Activated CD8-positive, alpha-beta memory T cell treated with anti-CD3 and anti-CD28 coated beads for 24 hours (primary cell): ENCODE results near the gene NOL9.
"Not testable (repeated sequence)": the region's sequence is repeated elsewhere in the genome, so short reads cannot be mapped to it uniquely, and the experiment has no call there.

Experiments
- DNase-seq: peaks from one replicate; pipeline ENCODE4 v3.0.0-alpha.2; 2020

Gene NOL9

DNA sequence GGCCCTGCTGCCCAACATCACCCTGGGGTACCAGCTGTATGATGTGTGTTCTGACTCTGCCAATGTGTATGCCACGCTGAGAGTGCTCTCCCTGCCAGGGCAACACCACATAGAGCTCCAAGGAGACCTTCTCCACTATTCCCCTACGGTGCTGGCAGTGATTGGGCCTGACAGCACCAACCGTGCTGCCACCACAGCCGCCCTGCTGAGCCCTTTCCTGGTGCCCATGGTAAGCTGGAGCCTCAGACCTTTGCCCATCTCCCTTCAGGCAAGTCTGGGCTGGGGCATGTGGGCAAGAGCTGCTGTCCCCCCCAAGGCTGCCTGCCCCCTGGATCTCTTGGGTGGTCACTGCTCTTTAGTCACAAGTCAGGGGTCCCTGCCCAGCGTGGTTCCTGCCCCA, 16.7 kb upstream of the NOL9 start:
- DNase-seq = no peak

DNA sequence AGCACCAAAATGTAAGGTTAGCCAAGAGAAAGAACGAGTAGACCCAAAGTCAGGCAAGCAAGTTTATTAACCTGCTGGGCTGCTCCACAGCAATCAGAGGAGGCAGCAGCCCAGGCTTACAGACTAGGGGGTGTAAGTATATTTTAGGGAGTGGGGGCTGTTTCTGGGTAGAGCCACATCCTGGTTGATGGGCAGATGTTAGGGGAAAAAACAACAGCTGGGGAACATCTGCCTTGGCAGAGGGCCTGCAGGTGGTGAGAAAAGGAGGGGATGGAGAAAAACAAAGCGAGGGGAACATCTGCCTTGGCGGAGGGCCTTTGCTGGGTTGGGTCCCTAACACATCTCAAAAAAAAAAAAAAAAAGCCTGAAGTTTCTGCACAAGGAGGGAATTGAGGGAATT, 15.8 kb upstream of the NOL9 start:
- no peak for DNase-seq

DNA sequence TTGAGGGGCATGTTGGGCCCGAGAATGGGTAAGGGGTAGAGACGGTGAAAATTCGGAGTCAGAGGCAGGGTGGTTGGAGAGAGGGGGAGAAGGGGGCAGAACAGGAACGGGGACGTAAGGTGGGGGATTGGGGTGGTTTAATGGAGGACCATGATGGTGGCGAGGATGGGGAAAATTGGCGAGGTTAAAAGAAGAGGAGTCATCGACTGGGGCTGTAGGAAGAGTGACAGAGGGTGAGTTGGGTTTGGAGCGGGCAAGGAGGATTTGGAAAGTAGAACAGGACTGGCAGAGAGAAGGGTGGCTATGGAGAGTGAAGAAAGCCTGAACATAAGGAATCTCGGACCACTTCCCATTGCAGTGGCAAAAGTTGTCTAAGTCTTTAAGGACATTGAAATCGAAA, 14.7 kb upstream of the NOL9 start:
- DNase-seq = no peak

DNA sequence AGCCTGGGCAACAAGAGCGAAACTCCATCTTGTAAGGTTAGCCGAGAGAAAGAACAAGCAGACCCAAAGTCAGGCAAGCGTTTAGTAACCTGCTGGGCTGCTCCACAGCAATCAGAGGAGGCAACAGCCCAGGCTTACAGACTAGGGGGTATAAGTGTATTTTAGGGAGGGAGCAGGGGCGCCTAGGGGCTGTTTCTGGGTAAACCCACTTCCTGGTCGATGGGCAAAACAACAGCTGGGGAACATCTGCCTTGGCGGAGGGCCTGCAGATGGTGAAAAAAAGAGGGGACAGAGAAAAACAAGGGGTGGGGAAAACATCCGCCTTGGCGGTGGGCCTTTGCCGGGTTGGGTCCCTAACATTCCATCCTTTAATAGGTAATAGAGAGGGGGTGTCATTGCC, 6.0 kb upstream of the NOL9 start:
- DNase-seq = no peak

DNA sequence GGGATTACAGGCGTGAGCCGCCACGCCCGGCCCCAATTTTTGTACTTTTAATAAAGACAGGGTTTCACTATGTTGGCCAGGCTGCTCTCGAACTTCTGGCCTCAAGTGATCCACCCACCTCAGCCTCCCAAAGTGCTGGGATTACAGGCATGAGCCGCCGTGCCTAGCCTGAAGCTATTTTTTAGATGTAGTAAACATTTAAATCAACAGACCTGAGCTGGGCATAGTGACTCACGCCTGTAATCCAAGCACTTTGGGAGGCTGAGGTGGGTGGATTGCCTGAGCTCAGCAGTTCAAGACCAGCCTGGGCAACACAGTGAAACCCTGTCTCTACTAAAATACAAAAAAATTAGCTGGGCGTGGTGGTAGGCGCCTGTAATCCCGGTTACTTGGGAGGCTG, 4.8 kb upstream of the NOL9 start:
- DNase-seq = not testable (repeated sequence)

DNA sequence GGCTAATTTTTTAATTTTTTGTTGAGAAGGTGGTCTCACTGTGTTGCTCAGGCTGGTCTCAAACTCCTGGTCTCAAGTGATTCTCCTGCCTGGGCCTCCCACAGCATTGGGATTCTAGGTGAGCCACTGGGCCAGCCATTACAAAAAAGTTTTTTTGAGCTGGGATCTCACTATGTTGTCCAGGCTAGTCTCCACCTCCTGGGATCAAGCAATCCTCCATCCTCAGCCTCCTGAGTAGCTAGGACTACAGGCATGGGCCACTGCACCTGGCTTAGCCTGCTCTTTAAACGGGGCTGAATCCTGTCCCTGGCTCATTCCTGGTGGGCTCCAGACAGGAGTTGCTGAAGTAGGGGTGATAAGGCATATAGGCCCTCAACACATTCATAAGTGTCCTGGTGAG, 3.3 kb upstream of the NOL9 start:
- DNase-seq = no peak

DNA sequence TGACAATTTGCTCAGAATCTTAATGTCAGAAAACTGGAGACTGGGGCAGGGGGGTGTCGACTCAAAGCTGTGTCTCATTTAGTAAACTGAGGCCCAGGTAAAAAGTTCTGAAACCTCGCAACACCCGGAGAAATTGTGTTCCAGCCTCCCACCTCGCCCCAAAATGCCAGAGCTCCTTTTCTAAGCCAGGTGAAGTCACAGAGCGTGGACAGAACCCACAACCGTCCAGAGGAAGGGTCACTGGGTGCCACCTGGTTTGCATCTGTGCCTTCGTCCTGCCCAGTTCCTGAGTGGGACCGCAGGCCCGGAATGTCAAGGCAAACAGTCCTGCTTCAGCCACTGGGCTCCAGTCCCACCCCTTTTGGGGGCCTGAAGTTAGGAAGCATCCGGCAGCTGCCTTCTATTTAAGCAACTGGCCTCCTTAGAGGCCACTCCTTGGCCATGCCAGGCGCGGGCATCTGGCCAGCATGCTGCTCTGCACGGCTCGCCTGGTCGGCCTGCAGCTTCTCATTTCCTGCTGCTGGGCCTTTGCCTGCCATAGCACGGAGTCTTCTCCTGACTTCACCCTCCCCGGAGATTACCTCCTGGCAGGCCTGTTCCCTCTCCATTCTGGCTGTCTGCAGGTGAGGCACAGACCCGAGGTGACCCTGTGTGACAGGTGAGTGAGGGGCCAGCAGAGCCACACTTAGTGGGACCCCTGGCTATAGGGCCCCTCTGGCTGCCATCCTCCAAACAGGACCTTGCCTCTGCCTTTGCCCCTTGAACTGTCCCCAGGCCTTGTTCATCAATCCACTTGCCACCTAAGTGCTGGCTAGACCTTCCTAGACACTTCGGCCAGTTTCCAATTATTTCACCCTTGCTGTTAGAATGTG, 830 bp upstream of the NOL9 start, which contains the start of gene TAS1R1:
Gene TAS1R1, plus strand, starts transcription at position 401 of the 872 bp plus-strand sequence. Its CDS starts 67 bp downstream, at position 468.
- DNase-seq = no peak

DNA sequence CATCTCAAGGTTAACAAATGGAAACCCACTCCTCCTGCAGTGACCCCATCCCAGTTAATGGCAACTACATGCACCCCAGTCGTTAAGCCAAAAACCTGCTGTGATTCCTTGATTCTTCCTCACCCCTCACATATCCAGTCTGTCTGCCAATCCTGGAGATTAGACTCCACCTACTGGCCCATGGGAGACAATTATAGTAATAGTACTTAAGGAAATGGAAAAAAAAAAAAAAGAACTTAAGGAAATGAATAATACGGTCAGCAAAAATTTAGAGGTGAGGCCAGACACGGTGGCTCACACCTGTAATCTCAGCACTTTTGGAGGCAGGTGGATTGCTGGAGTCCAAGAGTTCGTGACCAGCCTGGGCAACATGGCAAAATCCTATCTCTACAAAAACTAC, 7.0 kb downstream of the NOL9 start:
- no peak for DNase-seq

DNA sequence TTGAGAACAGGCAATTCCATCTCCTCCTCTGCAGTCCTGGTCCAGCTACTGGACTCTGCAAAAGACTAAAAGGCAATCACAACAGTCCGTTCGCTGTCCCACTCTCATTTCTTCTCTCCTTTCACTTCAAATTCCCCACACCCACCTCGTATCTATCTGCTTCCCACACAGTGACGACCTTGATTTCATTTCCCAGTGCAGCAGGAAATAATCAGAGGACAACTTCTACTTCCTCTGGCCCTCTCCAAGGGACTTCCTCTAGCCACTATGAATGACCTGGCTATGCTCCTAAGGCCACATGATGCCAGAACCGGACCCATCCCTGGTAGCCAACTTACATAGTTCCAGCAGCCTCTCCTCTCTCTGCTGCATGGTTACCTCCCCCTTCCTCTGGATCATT, 8.0 kb downstream of the NOL9 start:
- DNase-seq = no peak

DNA sequence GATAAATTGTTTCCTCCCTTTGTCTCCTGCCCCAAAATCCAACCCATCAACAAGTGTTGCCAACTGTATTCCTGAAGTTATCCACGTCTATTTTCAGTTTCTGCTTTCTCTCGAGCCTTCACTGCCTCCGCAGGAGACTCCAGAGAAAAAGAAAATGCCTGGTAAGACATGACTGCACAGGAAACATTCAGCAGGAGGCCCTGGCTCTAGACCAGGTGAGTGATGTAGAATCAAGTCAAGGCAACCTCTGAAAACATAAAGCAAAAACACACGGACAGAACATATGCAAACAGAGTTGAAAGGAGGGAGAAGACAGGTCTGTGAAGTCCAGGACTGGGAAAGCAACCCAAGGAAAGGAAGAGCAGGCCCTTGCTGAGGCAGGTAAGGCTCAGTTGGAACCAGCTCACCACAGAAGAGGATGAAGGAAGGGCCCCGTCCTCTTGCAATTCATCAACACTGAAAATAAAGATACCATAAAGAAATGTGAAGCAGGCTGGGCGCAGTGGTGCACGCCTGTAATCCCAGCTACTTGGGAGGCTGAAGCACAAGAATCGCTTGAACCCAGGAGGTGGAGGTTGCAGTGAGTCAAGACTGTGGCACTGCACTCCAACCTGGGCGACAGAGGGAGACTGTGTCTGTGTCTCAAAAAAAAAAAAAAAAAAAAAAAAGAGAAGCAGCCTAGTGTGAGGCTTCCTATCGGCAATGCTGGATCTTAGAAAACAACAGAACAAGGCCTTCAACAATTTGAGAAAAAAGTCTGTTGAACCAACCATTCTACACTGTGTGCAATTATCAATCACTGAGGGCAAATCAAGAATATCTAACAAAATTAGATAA, 8.8 kb downstream of the NOL9 start:
- DNase-seq = no peak

DNA sequence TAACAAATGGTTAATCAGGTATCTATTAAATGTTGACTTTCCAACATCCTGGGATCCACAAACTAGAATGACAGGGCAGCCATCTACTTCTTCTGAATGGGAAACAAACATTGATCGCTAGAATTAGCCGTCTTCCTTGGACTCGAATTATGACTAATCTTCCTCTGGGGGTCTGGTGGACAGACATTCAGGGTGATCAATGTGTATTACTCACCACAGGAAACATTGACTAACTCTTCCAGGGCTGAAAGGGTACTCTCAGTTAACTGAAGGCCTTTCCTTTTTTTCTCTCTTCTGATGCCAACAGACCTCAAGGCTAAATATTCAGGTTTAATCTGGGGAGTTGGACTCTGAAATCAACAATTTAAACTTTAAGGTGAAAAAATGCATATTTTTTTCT, 9.5 kb downstream of the NOL9 start:
- DNase-seq = no peak

DNA sequence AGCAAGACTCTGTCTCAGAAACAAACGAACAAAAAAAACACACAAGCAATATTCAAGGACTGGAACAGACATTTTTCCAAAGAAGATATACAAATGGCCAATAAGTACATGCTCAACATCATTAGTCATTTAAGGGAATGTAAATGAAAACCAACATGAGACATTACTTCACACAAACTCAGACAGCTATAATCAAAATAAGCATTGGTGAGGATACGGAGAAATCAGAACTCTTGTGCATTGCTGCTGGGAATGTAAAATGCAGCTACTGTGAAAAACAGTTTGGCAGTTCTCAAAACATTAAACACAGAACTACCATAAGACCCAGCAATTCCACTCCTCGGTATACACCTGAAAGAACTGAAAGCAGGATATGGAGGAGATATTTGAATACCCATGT, 15.4 kb downstream of the NOL9 start:
- DNase-seq = no peak

DNA sequence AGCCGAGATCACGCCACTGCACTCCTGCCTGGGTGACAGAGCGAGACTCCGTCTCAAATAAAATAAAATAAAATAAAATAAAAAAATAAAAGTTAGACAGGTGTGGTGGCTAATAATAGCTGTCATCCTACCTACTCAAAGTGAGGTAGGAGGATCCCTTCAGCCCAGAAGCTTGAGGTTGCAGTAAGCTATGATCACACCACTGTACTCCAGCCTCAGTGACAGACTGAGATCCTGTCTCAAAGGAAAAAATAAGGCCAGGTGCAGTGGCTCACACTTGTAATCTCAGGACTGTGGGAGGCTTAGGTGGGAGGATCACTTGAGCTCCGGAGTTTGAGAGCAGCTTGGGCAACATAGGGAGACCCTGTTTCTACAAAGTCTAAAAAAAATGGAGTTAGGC, 18.0 kb downstream of the NOL9 start:
- no peak for DNase-seq

DNA sequence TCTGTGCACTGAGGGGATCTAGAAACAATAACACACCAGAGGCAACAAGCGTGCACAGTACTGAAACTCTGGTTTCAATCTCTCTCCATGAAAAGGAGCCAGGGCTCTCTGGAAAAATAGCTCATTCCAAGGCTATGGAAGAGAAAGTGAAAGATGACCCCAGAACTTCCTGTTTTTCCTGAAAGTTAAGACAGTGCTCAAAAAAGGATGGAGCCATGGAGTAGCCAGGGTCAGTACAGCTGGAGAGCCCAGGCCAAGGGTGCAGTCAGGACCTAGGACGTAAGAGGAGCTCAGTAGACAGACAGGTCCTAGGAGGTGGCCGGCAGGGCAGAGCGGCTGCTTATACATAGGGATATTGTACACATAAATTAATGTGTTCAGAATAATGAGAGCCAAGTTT, 19.1 kb downstream of the NOL9 start:
- no peak for DNase-seq

DNA sequence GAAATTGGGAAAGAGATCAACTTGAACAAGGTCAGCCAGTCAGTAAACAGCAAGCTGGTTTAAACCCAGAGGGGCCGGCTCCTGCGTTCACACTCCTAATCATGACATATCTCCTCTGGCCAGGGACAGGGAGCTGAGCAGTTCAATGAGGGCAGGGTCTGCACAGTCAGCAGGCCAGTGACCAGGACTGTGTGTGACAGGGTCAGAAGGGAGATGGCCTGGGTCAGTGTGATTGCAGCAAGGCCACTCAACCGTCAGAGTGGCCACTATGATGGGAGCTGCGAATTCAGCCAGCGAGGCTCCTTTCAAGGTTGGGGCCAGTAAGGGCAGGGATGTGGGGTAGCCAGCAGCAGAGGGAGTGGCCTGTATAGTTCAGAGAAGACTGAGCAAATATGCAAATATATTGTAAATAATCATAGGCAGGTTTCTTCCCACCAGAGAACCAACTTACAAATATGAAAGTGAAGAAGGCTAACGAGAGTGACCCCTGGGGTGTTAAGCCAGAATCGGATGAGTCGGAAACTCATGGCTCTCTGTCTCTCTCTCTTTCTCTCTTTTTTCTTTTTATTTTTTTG, 20.0 kb downstream of the NOL9 start:
- no peak for DNase-seq

DNA sequence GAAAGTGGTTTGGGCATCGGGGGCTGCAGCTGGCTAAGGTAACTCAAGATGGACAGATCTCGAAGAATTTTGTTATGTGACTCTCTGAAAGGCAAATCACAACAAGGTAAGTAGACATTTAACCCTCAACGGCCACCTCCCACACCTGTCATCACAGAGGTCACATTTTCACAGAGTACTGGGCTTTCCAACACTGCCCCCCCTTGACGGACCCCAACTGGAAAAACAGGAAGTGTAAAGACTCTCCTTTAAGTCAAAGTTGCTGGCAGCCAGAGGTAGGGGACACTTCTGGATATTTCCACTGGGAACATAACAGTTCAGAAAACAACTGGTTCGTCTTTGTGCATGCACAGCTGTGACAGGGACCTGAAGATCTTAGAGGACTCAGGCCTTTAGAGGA, 22.3 kb downstream of the NOL9 start:
- DNase-seq = no peak

DNA sequence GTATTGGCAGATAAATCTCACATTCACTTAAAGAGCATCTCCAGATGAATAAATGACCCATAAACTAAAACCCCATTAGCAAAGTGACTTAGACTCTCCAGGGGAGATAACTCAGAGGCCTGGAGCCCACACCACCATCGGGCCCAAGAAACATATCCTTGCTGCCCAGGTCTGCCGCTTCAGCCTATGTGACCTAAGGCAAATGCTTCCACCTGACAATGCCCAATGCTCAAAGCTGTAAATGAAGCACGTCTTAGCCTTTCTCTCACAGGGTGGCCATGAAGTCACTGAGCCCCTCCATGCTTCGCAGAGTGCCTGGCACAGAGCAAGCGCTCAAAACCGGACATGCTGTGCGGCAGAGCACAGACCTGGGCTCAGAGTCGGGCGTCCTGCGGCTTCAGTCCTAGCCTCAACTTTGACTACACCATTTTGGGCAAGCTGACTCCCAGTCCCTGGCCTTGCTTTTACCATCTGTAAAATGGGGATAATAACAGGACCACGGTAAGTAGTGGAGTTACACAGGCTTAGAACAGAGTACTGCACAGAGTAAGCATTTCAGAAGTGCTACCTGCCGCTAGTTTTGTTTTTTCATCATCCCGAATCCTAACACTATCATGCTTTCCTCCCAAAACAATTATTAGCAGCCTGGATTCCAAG, 23.7 kb downstream of the NOL9 start:
- DNase-seq = no peak

DNA sequence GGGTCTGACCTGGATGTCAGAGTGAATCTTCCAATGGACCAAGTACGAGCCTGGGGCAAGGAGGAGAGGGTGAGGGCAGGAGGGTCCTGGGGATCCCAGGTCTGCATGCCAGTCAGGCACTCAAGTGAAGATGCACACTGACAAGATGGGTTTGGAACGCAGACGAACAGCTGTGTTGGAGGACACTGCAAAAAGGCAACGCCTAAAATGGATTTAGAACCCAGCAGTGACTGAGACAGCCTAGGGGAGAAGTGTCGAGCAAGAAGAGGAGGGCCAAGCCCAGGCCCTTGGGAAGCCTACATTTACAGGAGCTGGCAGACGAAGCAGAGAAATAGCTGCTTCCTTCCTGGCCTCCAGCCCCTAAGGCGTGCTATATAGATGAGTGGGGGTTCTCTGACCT, 25.8 kb downstream of the NOL9 start:
- DNase-seq = no peak

DNA sequence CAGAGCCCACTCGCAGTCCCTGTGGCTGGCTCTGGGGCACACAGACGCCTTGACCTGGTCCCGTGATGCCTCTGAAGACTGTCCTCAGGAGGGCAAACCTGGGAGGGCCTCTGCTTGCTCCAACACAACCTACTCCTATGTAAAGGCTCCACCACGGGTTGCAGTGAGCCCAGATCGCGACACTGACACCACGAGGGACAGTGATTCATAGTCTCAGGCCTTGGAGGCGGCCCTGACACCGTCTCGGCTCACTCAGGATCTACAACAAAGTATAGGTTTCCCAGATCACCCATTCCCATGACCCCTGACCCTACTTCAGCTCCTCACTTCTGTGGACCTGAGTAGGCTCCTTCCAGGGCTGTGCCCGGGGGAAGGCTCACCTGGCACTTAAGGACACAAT, 28.0 kb downstream of the NOL9 start:
- DNase-seq = no peak

DNA sequence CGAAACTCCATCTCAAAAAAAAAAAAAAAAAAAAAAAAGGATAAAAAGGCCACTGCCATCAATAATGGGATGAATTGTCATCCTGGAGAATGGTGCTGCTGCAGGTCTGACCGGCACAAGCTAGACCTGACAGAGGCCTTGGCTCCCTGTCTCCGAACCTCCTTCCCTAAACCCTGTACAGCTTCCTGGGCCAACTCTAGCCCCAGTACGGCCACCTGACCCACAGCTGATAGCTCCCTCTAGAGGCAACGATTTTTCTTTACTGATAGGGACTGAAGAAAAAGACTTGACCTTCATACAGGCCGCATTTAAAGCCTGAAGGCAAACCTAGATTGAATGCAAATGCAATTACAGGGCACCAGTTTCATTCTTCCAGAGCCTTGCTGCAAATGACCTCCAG, 30.7 kb downstream of the NOL9 start:
- no peak for DNase-seq

DNA sequence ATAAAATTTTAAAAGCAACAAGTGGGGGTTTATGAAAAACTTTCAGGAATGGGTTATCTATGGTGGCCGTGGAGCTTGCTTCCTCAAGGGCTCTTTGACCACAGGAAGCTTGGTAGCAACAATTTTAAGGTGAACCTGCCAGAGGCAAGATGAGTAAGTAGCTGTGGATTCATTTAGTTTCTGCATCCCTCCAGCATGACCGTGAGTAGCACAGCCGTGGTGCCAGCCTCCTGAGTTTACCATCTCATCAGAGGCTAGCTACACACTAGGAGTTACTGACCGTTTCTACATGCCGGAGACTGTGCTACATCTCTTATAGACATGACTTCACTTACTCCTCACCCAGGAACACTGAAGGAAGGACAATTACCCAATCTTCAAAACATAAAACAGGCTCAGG, 32.8 kb downstream of the NOL9 start:
- no peak for DNase-seq

DNA sequence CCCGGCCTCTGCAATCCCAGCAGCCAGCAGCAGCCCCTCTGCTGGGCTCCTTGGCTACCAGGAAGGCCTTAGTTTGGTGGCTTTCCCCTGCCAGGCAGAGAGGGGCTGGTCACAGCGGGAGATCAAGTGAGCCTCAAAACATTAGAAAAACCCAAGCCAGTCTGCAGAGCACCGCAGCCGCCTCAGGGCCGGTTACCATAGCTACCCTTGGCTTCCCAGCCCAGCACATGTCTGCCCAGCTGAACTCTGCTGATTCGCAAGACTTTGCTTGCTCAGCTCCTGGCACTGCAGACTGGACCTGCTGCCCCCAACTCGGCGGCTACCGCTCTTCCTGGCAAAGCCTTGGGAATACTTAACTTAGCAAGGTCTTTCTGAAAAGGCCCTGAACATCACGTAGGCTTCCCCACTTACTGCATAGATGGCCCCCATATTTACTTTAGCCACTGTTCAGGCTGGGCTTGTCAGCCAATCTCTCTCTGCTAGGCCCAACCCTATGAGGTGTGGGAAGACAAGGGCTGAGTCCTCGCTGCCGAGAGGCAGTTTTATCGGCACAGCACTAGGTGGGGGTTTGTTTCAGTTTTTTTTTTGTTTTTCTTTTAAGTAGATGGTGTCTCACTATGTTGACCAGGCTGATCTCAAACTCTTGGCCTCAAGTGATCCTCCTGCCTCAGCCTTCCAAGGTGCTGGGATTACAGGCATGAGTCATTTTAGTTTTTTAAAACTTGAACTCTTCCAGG, 34.2 kb downstream of the NOL9 start:
- no peak for DNase-seq

DNA sequence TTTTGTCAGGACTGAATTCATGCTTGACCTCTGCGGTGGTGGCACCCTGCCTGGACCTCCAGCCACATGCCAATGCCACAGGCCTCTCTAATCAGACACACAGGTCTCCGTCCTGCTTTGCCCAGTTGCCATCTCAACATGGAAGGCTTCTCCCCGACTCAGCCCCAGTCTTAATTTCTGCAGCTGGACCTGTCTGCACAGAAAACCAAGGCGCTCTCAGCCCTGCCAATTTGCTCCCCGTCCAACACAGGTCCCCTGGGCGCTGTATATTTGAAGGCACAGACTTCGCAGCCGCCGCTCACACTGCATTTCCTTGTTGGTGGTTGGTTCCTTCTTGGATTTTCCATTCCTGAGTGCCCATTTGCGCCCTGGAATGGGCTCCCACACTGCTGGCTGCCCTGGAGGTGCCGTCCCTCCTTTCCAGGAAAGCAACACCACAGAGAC, 34.8 kb downstream of the NOL9 start:
- no peak for DNase-seq
